H1 (cell line): ENCODE measurements around the gene SVIL. TPM values are rescaled to one million over a fixed set of nuclear protein-coding genes. Genes with fewer than 3 reads are reported as not detected.

Experiments used
- CTCF ChIA-PET: fragments of 300-600 bp; sonication (Branson Sonifier 250); formaldehyde crosslinking; loops from one replicate; lab custom pipeline; 2021; ENCODE audit not compliant: partially characterized antibody; lab: Charles Lee
- POLR2A ChIA-PET: fragments of 300-600 bp; sonication (Branson Sonifier 250); formaldehyde crosslinking; loops from one replicate; lab custom pipeline; 2021; ENCODE audit warnings: inconsistent platforms; ENCODE audit not compliant: partially characterized antibody; lab: Charles Lee
- DNase-seq, 2 experiments: peaks; one replicate each; pipeline versions ENCODE4 v3.0.0 to v3.0.0-alpha.2; 2010 to 2022; ENCODE audit warnings: low spot score in 2 of 2, low read depth in 1 of 2, mixed read lengths in 1 of 2
- FAIRE-seq: peaks from 2 replicates; lab custom pipeline; 2011; peaks lifted over from hg19 to GRCh38; lab: Jason Lieb, UNC
- H2AFZ ChIP-seq: 2 replicates; pipeline ENCODE4 v1.8.1; 2012; ENCODE audit warnings: low read length, inconsistent platforms
- H2AK5ac ChIP-seq: 2 replicates; pipeline ENCODE4 v1.6.1; 2013; ENCODE audit warnings: low read depth, low read length
- H2BK120ac ChIP-seq: replicated peaks from 2 replicates; pipeline ENCODE3; 2013; ENCODE audit warnings: low read depth, low read length, inconsistent platforms
- H2BK12ac ChIP-seq: 2 replicates; pipeline ENCODE4 v1.6.1; 2013; ENCODE audit warnings: low read depth, low read length
- H2BK15ac ChIP-seq: 2 replicates; pipeline ENCODE4 v1.6.1; 2013; ENCODE audit warnings: low read length
- H2BK20ac ChIP-seq: 2 replicates; pipeline ENCODE4 v1.6.1; 2013; ENCODE audit warnings: low read length
- H2BK5ac ChIP-seq: 2 replicates; pipeline ENCODE4 v1.6.1; 2013; ENCODE audit warnings: low read depth, low read length
- H3K14ac ChIP-seq: 2 replicates; pipeline ENCODE4 v1.6.1; 2013; ENCODE audit warnings: inconsistent platforms; ENCODE audit not compliant: insufficient read length
- H3K18ac ChIP-seq: 2 replicates; pipeline ENCODE4 v1.6.1; 2013; ENCODE audit warnings: low read length; ENCODE audit errors: extremely low read depth
- H3K23ac ChIP-seq: 2 replicates; pipeline ENCODE4 v1.6.1; 2013; ENCODE audit warnings: inconsistent platforms; ENCODE audit not compliant: insufficient read length
- H3K23me2 ChIP-seq: 2 replicates; pipeline ENCODE4 v1.6.1; 2013; ENCODE audit warnings: low read depth, low read length
- H3K27ac ChIP-seq: 2 replicates; pipeline ENCODE4 v1.6.1; 2011; ENCODE audit warnings: low read depth, low read length, inconsistent platforms
- H3K27me3 ChIP-seq, 4 experiments: replicated peaks in 1 of 4; 1 replicate in 1 of 4; 2 replicates in 3 of 4; pipeline versions ENCODE4 v1.6.1 to v1.8.1; 2011 to 2013; ENCODE audit warnings: low read length in 3 of 4, mild to moderate bottlenecking in 3 of 4, inconsistent platforms in 2 of 4, mixed read lengths in 2 of 4, moderate library complexity in 1 of 4; ENCODE audit not compliant: control insufficient read depth in 3 of 4, insufficient read depth in 3 of 4; ENCODE audit errors: extremely low read depth in 1 of 4
- H3K36me3 ChIP-seq, 4 experiments: 2 replicates each; pipeline versions ENCODE4 v1.6.1 to v1.8.1; 2011 to 2013; ENCODE audit warnings: mild to moderate bottlenecking in 4 of 4, low read length in 3 of 4, moderate library complexity in 2 of 4, control low read depth in 1 of 4, inconsistent platforms in 1 of 4; ENCODE audit not compliant: insufficient read depth in 4 of 4, control insufficient read depth in 2 of 4
- H3K4ac ChIP-seq: replicated peaks from 2 replicates; pipeline ENCODE3; 2013; ENCODE audit warnings: low read length, low read depth, mixed read lengths, inconsistent platforms; ENCODE audit not compliant: insufficient read length
- H3K4me1 ChIP-seq, 4 experiments: replicated peaks in 1 of 4; 1 replicate in 1 of 4; 2 replicates in 3 of 4; pipeline versions ENCODE4 v1.6.1 to v1.8.1; 2011 to 2013; ENCODE audit warnings: low read length in 3 of 4, inconsistent platforms in 2 of 4, mixed read lengths in 1 of 4; ENCODE audit not compliant: insufficient read depth in 4 of 4, control insufficient read depth in 3 of 4
- H3K4me2 ChIP-seq, 2 experiments: 2 replicates each; pipeline versions ENCODE4 v1.6.1 to v1.8.1; 2011 to 2013; ENCODE audit warnings: low read depth in 2 of 2, low read length in 2 of 2, control low read depth in 1 of 2, inconsistent platforms in 1 of 2, mild to moderate bottlenecking in 1 of 2; ENCODE audit not compliant: insufficient read depth in 1 of 2
- H3K4me3 ChIP-seq, 4 experiments: fragments of 200-600, 300-600 bp in 1 of 4; sonication (generic), shearing (Covaris generic), sonication (Bioruptor Twin) in 1 of 4; 2 replicates each; pipeline versions ENCODE4 v1.5.1 to v1.8.1; 2011 to 2016; ENCODE audit warnings: low read length in 4 of 4, low read depth in 3 of 4, control low read depth in 2 of 4, inconsistent platforms in 2 of 4, mild to moderate bottlenecking in 2 of 4, mixed read lengths in 1 of 4, moderate library complexity in 1 of 4; ENCODE audit not compliant: insufficient read depth in 2 of 4; ENCODE audit errors: extremely low read depth in 1 of 4
- H3K56ac ChIP-seq: replicated peaks from 2 replicates; pipeline ENCODE3; 2013; ENCODE audit warnings: low read depth, mild to moderate bottlenecking, mixed read lengths, low read length, inconsistent platforms; ENCODE audit not compliant: insufficient read length
- H3K79me1 ChIP-seq: 2 replicates; pipeline ENCODE4 v1.6.1; 2013; ENCODE audit warnings: low read depth, low read length, control low read depth
- H3K79me2 ChIP-seq, 2 experiments: 2 replicates each; pipeline versions ENCODE4 v1.6.1 to v1.8.1; 2012 to 2013; ENCODE audit warnings: low read length in 2 of 2, mild to moderate bottlenecking in 2 of 2, inconsistent platforms in 1 of 2; ENCODE audit not compliant: insufficient read depth in 2 of 2, control insufficient read depth in 1 of 2
- H3K9ac ChIP-seq, 4 experiments: replicated peaks in 1 of 4; 1 replicate in 1 of 4; 2 replicates in 3 of 4; pipeline versions ENCODE4 v1.6.1 to v1.8.1; 2011 to 2013; ENCODE audit warnings: low read depth in 3 of 4, low read length in 3 of 4, control low read depth in 2 of 4, mild to moderate bottlenecking in 2 of 4, moderate library complexity in 2 of 4, inconsistent platforms in 1 of 4; ENCODE audit errors: extremely low read depth in 1 of 4
- H3K9me3 ChIP-seq, 2 experiments: 2 replicates each; pipeline versions ENCODE4 v1.6.1 to v1.8.1; 2012 to 2013; ENCODE audit warnings: mild to moderate bottlenecking in 2 of 2, moderate library complexity in 2 of 2, control low read depth in 1 of 2, inconsistent platforms in 1 of 2, low read depth in 1 of 2, low read length in 1 of 2, mixed read lengths in 1 of 2; ENCODE audit not compliant: insufficient read depth in 2 of 2
- H4K20me1 ChIP-seq, 2 experiments: replicated peaks in 1 of 2; 2 replicates each; pipeline versions ENCODE3 to v1.8.1; 2011 to 2013; ENCODE audit warnings: inconsistent platforms in 2 of 2, low read length in 2 of 2, mild to moderate bottlenecking in 1 of 2; ENCODE audit not compliant: insufficient read depth in 2 of 2, control insufficient read depth in 1 of 2
- H4K5ac ChIP-seq: 2 replicates; pipeline ENCODE4 v1.6.1; 2013; ENCODE audit warnings: low read length, low read depth, mixed read lengths, inconsistent platforms; ENCODE audit not compliant: insufficient read length
- H4K8ac ChIP-seq: 2 replicates; pipeline ENCODE4 v1.8.0; 2013; ENCODE audit warnings: mild to moderate bottlenecking, moderate library complexity, low read length, inconsistent platforms; ENCODE audit not compliant: insufficient read depth; ENCODE audit errors: extremely low read depth
- H4K91ac ChIP-seq: replicated peaks from 2 replicates; pipeline ENCODE3; 2013; ENCODE audit warnings: low read length, mixed read lengths, inconsistent platforms; ENCODE audit not compliant: insufficient read length
- FOSL1 ChIP-seq: IDR thresholded peaks from 2 replicates; pipeline ENCODE4 v1.6.1; 2011; ENCODE audit warnings: mild to moderate bottlenecking, low read depth, low read length, moderate library complexity; ENCODE audit not compliant: insufficient read depth
- WGBS, 2 experiments: shearing (Covaris generic) in 1 of 2; methylation state at CpG; one replicate each; pipeline versions ENCODE4 v1.1.6 to v1.1.7; 2013 to 2015; ENCODE audit warnings: low lambda C conversion rate in 2 of 2, mixed read lengths in 2 of 2, inconsistent platforms in 1 of 2, low coverage in 1 of 2, missing lambda C conversion rate in 1 of 2; ENCODE audit not compliant: insufficient replicate concordance in 2 of 2, insufficient coverage in 1 of 2, insufficient read length in 1 of 2; ENCODE audit errors: extremely low coverage in 1 of 2, missing lambda C conversion rate in 1 of 2; 5-methylcytosine and 5-hydroxymethylcytosine counted together
- polyA plus RNA-seq, 7 experiments: library from polyadenylated mRNA; depleted of rRNA in 3 of 7; stranded (reverse) in 5 of 7; unstranded in 2 of 7; fragments of >200 nt in 5 of 7; fragments of 200-250 nt in 2 of 7; gene quantifications; 1 replicate in 5 of 7; 2 replicates in 1 of 7; 4 replicates in 1 of 7; pipeline versions ENCODE4 v1.2.1 to v1.2.3, GENCODE V29; 2011 to 2013; ENCODE audit warnings: missing spikeins in 2 of 7, mixed read lengths in 2 of 7
- total RNA-seq: library from RNA; stranded (reverse); fragmentation: NEBNext Ultra II Directional; extraction: Animal tissue kit (Norgen Biotek cat#: 25700); gene quantifications from 2 replicates; pipeline ENCODE4 v1.2.1, GENCODE V29; 2021

The SVIL gene
- total and polyA plus RNA-seq, 2 of the 8 experiments (the other 6 are each of a cell fraction or from before 2014, with no cell fraction given) = 4.7 to 15.4 TPM

DNA sequence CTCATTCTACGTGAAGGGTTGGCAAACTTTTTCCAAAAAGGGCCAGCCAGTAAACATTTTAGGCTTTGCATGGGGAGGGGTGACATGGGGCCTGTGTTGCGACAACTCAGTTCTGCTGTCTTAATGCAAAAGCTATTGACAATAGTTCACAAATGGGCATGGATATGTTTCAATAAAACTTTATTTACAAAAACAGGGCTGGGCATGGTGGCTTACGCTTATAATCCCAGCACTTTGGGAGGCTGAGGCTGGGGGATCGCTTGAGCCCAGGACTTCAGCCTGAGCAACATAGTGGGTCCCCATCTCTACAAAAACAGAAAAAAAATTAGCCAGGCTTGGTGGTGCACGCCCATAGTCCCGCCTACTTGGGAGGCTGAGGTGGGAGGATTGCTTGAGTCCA lies 141.1 kb downstream of the SVIL start:
- no peak overlapping the region for H3K4ac ChIP-seq
- no peaks in the 10 kb centered on the region for H3K9me3 ChIP-seq
- no peak overlapping the region for H2BK12ac ChIP-seq
- WGBS, 2 experiments = 92% methylated on average over 6 of the region's 6 CpGs; no CpG with 5 or more reads in 1 of the 2 experiments
- H4K5ac ChIP-seq = no peak overlapping the region
- no peak overlapping the region for H2AFZ ChIP-seq
- peaks cover 0 to 4% (median 0%) of the 10 kb centered on the region in 4 experiments; a peak in 3 of 8 replicates for H3K36me3 ChIP-seq
- no peak overlapping the region for H2AK5ac ChIP-seq
- H3K4me3 ChIP-seq = no peak overlapping the region
- no peak overlapping the region for H3K9ac ChIP-seq
- no peaks in the 10 kb centered on the region for H3K79me2 ChIP-seq
- H2BK5ac ChIP-seq = no peak overlapping the region
- POLR2A ChIA-PET = no interaction called here
- H2BK15ac ChIP-seq = no peak overlapping the region
- FAIRE-seq = no peak
- H3K56ac ChIP-seq = no peak overlapping the region
- no peak overlapping the region for H3K27ac ChIP-seq
- H3K23me2 ChIP-seq = no peaks in the 10 kb centered on the region
- no peak overlapping the region for H3K14ac ChIP-seq
- H3K79me1 ChIP-seq = no peaks in the 10 kb centered on the region
- H4K20me1 ChIP-seq = no peaks in the 10 kb centered on the region
- no peak overlapping the region for H2BK120ac ChIP-seq
- H4K8ac ChIP-seq = no peak overlapping the region
- no peak overlapping the region for H4K91ac ChIP-seq
- H2BK20ac ChIP-seq = no peak overlapping the region
- no peak for TF ChIP-seq FOSL1
- peaks cover 0 to 3% (median 0%) of the 10 kb centered on the region in 4 experiments; a peak in 2 of 7 replicates for H3K4me1 ChIP-seq
- H3K23ac ChIP-seq = no peak overlapping the region
- no peaks in the 10 kb centered on the region for H3K27me3 ChIP-seq
- CTCF ChIA-PET = interaction anchor here (1.0 kb wide), 1 partner anchor 107 kb away, joined by 4 read pairs; no protein-coding TSS in a partner anchor
- no peak overlapping the region for H3K18ac ChIP-seq
- no peak for DNase-seq
- H3K4me2 ChIP-seq = no peak overlapping the region
